HG03469 (cell line): ENCODE measurements around the gene PLB1.
"Not testable (repeated sequence)": the region's sequence is repeated elsewhere in the genome, so short reads cannot be mapped to it uniquely, and the experiment has no call there.

Source experiments
- ATAC-seq: cut with Tn5 transposase; IDR thresholded peaks from one replicate; pipeline ENCODE4 v1.9.1; 2021; ENCODE audit warnings: mild to moderate bottlenecking, moderate library complexity, moderate number of reproducible peaks; ENCODE audit not compliant: unreplicated experiment

Gene PLB1

GRCh38 chr2:28662044-28662443 is 166.2 kb downstream of the PLB1 start:
- no peak for ATAC-seq

DNA sequence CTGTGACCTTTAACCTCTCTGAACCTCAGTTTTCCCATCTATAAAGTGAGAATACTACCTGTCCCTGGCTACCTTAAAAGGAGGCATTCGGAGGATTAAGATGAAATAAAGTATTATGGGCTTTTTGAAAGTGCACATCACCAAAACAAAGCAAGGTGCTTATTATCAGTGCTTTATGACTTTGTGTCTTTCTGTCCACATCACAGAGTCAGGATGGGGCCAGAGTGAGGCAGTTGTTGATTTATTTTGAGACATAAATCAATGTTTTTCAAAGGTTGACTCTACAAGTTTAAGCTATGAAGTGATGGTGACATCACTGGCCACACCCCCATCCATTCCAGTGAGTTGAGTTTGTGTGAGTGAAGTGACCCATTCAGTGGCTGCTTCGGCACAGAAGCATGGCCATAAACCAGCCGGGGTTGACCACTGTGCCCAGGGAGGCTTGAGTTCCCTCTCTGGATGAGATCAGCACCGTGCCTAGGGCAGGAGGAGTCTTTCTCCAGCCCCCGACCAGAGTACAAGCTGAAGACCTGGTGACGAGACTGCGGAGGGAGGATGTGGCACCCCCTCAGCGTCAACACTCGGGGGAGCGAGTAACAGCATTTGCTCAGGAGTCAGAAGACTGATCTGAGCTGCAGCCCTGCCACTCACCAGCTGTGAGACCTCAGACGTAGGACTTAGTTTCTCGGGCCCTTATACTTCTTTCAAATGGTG is 166.8 kb downstream of the PLB1 start:
- no peak for ATAC-seq

DNA sequence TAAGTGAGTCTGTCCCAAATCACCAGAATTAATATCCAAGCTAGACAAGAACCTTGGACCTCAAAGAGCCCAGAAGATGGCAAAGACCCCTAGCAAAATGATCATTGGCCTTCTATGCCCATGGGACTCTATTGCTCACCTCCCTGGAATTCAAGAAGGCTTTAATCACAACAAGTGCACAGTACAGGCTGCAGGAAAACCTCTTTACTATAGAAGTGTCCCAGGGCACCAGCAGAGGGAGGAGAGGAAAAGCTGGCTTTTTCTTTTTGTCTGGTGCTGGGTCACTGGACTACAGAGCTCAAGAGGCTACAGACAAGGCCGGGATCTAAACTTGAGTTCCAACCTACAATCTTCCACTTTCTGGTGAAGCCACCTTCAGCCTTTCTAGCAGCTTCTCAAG is 167.5 kb downstream of the PLB1 start:
- no peak for ATAC-seq

GRCh38 chr2:28664120-28664842 is 168.4 kb downstream of the PLB1 start:
- ATAC-seq, result no peak

- no peak for ATAC-seq
Measured at GRCh38 chr2:28665041-28665704, 169.3 kb downstream of the PLB1 start.

DNA sequence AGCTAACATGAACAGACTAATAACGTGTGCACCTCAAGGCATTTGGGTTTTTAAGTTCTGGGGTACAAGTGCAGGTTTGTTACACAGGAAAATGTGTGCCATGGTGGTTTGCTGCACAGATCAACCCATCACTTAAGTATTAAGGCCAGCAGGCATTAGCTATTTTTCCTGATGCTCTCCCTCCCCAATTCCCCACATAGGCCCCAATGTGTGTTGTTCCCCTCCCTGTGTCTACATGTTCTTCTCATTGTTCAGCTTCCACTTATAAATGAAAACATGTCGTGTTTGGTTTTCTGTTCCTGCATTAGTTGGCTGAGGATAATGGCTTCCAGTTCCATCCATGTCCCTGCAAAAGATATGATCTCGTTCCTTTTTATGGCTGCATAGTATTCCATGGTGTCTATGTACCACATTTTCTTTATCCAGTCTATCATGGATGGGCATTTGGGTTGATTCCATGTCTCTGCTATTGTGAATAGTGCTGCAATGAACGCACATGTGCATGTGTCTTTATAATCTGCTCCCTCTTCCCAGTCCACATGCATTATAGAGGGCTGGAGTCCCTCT is 170.0 kb downstream of the PLB1 start:
- not testable (repeated sequence) for ATAC-seq

DNA sequence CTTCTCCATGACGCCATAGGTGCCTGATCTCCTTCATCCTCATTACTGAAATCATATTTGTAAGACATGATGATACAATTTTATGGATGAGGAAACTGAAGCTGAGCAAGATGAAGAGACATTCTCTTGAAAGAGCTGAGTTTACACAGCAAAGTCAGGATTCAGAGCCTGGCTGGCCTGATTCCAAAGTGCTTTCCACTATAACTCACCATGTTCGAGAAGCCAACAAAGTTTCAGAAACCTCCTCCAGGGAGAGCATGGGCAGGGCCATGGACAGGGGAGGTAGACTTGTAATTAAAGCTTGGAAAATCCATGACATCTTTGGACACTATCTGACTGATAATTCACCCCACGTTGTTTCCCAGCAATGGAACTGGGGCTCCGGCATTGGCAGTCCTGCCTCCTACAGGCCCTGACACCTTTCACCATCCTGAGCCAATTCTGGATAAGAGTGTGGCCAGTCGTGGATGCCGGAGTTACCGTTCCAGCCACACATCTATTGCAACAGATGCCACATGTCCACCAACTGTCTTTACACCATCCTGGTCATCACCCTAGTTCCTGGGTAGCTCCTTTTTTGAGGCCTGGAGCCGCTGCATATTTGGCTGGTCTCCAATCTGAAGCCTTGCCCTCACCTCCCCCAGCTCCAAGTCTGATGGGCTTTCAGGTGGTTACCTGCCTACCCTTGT is 170.8 kb downstream of the PLB1 start:
- no peak for ATAC-seq

DNA sequence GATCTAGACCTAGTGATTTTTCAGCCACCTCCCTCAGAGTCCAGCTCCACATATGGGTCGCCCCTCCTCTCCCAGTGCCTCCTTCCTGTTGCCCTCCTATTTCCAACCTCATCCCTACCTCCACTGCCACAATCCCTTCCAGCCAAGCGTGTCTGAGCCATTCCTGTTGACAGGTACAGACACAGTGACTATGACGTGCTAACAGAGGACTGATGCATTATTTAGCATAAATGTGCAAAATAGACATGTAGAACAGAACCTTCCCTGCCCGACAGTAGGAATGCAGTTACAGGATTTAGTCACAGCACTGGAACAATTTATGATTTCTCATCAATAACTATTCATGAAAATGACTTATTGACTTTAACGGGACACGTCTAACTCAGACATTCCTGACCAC is 171.4 kb downstream of the PLB1 start:
- ATAC-seq, result no peak

GRCh38 chr2:28668106-28668814 is 172.4 kb downstream of the PLB1 start:
- ATAC-seq, result no peak

- no peak for ATAC-seq
Measured at GRCh38 chr2:28668880-28669279, 173.0 kb downstream of the PLB1 start.

DNA sequence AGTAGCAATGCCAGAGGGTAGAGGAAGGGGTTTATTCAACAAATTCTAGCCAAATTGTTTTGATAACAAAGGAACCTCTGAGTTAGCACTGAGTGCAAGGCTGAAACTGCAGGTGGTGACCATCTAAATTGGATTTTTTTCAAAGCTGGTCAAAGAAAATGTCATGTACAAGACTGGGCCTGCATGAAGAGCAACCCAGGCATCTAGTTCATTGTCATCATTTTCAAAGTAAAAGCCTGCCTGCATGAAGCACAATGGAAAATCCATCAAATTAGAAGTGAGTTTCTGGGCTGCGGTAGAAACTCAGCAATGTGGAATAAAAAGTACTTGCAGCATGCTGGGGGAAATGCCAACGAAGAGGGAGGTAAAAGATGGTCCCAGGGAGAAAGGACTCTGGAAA is 175.0 kb downstream of the PLB1 start:
- no peak for ATAC-seq

DNA sequence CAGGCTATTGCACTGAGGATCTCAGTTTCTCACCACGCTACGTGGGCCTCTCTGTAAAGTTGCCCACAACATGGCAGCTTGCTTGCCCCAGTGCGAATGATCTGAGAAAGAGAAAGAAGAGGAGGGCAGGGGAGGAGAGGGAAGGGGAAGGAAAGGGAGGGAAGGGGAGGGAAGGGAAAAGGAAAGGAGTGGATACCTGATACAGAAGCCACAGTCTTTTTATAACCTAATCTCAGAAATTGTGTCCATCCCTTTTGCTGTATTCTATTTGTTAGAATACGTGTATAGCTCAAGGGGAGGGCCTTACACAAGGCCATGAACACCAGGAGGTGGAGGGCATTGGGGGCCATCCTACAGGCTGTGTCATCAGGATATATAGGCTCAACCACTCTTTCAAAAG is 177.5 kb downstream of the PLB1 start:
- ATAC-seq, result no peak

DNA sequence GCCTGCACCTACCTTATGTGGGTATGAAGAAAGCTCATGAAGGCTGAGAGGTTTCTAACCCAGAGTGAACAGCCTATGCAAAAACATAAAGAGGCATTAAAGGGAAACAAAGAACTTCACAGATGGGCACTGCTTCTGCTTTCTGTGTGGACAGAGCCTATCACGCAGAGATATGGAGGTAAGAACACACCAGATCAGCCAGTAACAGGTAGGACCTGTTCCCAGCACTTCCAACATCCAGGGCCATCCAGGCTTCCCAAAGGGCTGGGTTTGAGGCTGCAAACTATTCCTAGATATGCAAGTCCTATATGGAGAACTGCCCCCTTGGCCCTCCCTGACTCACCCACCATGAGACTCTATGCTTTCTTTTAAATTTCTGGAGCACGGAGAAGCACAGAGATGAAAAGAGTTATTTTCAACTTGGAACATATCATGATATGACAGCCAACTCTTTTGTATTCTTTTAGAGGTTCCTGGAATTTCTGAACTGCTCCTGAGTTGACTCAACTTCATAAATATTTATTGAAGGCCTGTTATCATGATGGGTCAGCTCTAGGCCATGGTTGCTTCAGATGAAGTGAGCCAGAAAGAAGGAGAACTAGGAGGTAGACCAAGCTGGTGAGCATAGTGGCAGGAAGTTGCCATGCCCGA is 178.3 kb downstream of the PLB1 start:
- no peak for ATAC-seq

DNA sequence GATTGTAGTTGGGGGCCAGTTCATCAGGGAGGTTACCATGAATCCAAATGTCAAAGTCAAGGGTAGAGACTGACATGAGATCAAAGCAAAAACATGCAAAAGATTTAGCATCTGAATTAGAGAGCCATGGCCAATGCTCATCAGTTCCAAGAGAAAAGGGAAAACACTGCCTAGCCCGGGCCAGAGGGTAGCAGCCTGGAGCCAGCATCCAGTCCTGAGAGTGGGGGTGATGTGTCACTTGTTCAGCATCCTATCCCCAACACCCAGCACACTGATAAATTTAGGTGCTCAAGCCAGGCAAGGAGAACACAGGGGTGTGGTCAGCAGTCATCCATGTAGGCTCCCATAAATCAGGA is 178.8 kb downstream of the PLB1 start:
- no peak for ATAC-seq

DNA sequence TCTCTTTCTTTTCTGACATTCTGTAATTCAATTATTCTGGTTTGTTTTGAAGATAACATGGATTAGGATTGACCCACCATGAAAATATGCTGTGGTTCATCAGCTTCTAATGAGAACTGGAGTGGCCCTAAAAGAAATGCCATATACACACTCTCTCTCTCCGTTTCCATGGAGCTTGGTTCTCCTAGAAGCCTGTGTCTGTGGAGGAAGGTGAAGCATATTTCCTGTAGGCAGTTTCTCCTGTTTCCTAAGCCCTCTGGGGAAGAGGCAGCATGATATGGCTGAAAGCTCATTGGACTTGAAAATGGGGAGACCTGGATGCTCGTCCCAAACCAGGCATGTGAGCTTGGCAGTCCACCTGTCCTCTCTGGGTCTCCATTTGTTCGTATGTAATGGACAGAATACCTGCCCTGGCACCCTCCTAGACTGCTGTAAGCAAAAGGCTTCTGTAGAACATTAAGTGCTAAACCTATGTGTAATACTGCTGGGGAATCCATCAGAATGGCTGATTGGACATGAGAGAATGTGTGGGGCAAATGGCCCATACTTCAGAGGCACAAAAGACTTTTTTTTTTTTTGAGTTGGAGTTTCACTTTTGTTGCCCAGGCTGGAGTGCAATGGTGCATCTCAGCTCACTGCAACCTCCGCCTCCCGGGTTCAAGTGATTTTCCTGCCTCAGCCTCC is 180.4 kb downstream of the PLB1 start:
- ATAC-seq, result no peak

DNA sequence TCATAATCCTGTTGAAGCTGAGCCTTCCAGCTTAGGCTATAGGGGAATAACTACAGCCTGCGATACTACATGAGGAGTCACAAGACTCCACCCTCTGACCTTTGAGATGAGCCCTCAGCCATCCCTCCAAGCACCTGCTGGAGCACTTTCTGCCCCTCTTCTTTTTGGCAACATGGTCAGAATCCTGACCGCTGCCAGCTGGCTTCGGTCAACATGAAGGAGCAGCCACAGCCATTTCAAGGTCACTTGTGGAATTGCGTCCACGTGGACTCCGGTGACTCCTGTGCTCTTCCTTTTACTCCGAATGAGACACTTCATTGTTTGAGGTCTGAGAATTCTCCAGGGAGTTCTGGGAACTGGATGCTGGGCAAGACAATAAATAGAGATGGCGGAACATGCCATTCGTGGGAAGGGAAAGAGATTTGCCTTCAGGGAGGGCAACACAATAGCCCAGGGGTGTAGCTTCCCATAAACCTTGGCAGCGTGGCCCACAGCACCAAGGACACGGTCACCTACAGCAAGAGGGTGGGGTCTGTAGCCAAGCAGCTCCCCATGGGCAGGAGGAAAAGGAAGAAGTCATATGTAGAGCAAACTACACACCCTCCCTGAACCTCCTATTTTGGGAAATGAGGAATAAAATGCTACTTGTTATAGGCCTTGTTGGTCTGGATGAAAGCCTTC is 182.5 kb downstream of the PLB1 start:
- ATAC-seq, result no peak

DNA sequence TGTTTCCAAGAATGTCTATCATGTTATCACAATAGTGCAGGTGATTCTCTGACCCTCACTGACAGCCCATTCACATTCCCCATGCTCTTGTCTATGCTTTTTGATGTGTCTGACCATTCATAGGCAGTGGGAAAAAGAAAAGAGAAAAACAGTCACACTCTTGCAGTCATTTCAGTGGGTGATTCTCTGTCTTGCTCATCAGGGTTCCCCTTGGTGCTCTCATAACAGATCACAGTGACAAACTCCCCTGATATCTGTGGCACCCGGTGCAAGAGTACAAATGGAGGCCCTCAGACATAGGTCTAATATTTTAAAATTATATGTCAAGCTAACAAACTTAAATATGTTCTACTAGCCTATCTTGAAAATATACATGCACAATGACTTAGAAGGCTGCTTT is 183.1 kb downstream of the PLB1 start:
- ATAC-seq, result no peak

DNA sequence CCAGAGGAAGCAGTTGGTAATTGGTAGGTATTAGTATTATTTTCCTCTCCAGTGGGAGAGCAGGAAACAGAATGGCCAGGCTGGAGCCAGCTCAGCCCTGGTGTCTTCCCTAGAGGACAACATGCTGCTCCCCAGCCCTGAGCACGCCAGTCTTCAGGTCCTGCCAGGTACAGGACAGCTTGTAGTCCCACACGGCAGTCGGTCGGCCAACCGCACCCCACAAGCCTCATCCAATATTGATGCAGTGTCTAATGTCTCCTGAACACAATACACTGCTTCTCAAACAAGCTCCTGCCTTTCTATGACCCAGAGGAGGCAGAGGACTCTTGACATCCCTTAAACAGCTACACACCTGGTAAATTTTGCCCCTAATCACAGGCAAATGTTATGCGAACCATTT is 184.8 kb downstream of the PLB1 start:
- ATAC-seq, result no peak

- peak; percentile 94 for ATAC-seq
Measured at GRCh38 chr2:28681158-28681571, 185.3 kb downstream of the PLB1 start.
